Measurements from ENCODE around the gene UBA1.

UBA1 gene

DNA sequence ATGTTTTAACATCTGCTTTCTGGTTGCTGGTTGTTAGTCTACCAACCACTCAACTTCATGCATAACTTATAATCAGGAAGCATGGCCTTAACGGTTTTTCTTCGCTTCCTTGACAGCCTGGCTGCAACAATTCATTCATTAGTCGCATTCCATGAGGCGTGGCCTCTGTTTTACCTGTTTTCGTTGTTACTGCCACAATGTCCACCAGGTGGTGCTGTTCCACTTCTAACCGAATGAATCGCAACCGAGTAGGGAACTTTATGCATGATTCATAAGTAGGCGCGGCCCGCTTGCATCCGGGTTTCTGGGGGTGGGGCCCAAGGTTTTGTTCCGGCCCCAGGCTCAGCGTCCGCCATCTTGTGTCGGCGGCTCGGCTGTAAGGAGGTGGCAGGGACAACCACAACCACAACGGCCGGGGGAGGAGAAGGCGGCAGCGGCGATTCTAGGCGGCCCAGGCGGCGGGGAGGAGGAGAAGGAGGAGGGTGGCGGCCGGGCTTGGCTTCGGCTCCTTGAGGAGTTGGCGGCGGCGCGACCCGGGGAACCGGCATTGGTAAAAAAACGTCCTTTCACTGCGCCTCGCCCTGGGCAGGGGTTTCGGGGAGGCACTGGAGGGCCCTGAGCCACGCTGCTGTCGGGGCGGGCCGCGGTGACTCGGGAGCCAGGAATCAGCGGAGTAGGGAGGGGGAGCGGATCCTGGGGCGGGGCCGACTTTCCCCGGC lies at the start of gene UBA1:
Gene UBA1 (plus strand): TSS at position 355 of the 719 bp plus-strand sequence. CDS start 4,974 bp downstream, outside the sequence.
- DNase-seq (ENCODE audit: low read depth in 2 of 3, low spot score in 2 of 3) = peak; percentile 69 to 95 (median 88)

DNA sequence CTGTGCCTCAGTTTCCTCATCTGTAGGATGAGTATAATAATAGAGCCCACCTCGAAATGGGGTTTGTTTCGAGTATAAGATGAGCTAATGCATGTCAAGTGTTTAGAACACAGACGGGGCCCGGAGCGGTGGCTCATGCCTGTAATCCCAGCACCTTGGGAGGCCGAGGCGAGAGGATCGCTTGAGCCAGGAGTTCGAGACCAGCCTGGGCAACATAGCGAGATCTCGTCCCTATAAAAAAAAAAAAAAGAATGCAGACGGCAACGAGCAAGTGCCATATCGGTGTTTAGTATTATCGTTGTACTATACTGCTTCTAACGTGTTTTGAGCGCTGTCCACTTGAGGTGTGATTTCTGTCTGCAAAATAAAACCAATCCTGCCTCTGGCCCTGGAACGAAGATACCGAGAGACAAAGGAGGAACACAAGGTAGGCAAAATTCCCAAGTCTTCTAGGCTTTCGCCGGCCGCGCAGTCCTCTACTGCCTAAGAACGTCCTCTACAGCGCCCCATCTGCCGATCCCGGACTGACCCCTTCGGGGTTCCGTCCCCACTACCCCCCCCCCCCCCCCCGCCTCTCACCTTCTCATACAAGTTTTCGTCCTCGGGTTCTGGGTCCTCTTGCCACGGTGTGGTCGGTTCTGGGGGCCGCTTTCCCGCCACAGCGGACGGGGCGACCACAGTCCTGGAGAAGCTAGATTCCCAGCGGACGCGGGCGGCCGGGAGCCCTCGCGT lies 49.6 kb upstream of the UBA1 start:
- peak in 1 of 3 experiments; percentile 15 for DNase-seq (ENCODE audit: low read depth in 2 of 3, low spot score in 2 of 3)

GRCh38 chrX:47144626-47145394 lies 48.8 kb upstream of the UBA1 start, which contains the start of the genes NDUFB11 and RBM10:
NDUFB11 (minus strand) TSS chrX:47144702; CDS start chrX:47144679, 23 bp downstream.
RBM10 (plus strand) TSS chrX:47145221; CDS start chrX:47147482, 2,261 bp downstream.
- peak; percentile 46 to 78 (median 58) for DNase-seq (ENCODE audit: low read depth in 2 of 3, low spot score in 2 of 3)

DNA sequence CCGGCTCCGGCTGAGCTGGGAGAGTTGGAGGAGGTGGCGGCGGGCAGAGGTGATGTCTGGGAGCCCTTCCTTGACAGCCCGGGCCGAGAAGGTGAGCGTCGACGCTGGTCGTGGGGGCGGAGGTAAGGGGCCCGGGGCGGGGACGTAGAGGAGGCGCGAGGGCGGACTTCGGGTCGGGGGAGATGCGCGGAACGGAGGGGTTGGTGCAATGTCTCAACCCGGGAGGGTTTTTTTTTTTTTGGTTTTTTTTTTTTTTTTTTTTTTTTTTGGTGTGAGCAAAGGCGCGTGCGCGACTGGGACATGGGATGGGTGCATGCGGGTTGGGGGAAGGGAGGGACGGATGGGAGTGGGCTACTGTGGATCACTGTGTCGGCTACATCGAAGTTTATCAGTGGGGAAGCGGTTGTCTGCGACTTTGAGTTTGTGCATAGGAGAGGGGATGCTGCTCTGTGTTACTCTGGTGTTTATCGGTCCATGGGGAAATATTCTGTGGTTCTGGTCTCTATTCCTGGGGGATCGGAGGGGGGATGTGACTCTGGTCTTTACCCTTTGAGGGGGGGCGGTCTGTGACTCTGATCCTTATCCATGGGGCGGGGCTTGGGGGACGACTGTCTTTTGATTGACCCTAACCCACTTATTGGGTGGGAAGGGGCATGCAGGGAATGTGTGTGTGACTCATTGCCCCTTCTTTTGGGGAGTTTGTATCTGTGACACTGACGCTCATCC lies 48.1 kb upstream of the UBA1 start:
- DNase-seq (ENCODE audit: low read depth in 2 of 3, low spot score in 2 of 3) = no peak

- DNase-seq (ENCODE audit: low read depth in 2 of 3, low spot score in 2 of 3) = no peak
Observed at GRCh38 chrX:47146121-47146935, 47.3 kb upstream of the UBA1 start.

- no peak for DNase-seq (ENCODE audit: low read depth in 2 of 3, low spot score in 2 of 3)
Observed at GRCh38 chrX:47146936-47147859, 46.4 kb upstream of the UBA1 start.

DNA sequence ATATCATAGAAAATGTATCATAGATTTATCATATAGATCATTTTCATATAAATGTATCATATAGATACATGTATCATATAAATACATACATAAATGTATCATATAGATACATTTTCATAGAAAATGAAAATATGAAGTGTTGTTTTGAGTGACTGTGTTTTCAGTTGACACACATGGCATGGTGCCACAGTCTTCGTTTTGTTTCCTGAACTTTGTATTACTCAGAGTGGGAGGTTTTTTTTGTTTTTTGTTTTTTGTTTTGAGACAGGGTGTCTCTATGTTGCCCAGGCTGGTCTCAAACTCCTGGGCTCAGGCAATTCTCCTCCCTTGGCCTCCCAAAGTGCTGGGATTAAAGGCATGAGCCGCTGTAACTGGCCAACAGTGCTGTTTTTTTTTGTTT lies 44.7 kb upstream of the UBA1 start:
- DNase-seq (ENCODE audit: low read depth in 2 of 3, low spot score in 2 of 3) = no peak

DNA sequence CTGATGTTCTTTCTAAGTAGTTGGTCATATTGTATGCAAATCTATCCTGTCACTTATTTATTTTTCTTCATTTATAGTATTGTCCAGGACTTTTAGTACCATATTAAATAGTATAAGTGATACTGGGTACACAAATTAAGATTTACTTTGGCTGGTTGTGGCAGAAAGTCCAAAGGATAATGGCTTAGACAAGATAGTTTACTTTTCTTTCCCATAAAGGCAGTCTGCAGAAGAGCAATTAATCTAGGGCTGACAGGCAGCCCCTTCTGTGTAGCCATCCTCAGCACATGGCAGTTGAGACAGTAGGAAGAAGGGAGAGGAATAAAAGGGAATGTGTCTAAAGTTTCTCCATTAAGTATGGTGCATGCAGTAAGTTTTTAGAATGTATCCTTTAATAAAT lies 42.2 kb upstream of the UBA1 start:
- no peak for DNase-seq (ENCODE audit: low read depth in 2 of 3, low spot score in 2 of 3)

DNA sequence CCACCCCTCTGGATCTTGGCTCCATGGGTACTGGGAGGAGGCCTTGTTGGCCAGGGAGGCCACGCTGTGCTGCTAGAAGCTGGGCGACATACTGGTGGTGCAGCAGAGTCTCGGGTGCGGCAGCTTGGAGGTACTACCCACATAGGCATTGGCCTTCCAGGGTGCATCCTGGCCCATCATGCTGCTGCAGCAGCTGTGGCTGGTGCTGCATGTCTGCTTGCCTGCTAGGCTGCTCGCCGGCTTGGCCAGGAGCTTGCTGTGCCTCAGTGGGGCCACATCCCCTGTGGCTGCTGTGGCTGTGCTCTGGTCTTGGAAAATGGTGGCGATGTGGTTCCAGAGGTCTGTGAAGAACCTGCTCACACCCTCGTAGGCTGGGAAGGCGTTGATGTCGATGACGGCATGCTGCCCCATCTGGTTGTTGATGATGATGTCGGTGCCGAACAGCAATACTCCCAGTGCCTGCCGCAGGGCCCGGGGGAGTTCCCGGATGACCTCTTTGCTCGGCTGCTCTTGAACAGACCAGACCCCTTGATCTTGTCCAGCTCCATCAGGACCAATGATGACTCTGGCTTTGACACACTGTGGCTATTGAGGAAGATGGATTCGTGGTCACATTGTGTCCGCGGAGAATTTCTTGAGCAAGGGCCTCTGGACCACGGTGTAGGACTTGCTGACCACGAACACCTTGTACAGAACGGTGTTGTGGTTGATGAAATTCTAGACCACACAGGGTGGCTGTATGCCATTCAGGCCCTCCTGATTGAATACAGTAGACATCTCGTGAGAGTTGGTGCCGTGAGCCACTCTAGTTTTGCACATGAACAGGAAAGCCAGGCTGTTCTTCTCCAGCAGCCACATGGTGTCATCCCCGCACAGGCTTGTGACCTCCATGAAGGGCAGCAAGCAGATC lies 36.8 kb upstream of the UBA1 start:
- no peak for DNase-seq (ENCODE audit: low read depth in 2 of 3, low spot score in 2 of 3)

DNA sequence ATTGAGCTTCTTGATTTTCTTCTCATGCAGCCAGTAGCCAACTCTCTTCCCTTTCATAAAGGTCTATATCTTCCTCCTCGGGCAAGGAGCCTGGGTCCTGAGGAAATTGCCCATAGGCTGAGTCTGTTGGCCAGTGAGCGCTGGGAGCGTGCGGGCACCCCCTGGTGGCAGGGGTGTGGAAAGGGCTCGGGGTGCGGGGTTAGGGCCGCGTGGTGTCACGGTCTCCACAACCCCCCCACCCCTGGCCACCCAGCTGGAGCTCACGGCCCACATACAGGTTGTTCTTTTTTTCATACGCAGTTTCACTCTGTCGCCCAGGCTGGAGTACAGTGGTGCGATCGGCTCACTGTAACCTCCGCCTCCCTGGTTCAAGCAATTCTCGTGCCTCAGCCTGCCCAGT lies 35.5 kb upstream of the UBA1 start:
- no peak for DNase-seq (ENCODE audit: low read depth in 2 of 3, low spot score in 2 of 3)

DNA sequence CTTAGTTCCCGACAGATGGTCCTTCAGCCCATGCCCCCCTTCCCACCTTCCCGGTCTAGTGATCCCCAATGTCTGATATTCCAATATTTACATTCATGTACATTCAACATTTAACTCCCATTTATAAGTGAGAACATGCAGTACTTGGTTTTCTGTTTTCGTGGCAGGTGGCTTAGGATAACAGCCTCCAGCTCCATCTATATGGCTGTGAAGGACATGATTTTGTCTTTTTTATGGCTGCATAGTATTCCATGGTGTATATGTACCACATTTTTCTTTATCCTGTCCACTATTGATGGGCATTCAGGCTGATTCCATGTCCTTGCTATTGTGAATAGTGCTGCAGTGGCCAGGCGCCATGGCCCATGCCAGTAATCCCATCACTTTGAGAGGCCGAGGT lies 34.8 kb upstream of the UBA1 start:
- no peak for DNase-seq (ENCODE audit: low read depth in 2 of 3, low spot score in 2 of 3)

GRCh38 chrX:47160781-47161180 lies 32.8 kb upstream of the UBA1 start:
- no peak for DNase-seq (ENCODE audit: low read depth in 2 of 3, low spot score in 2 of 3)

DNA sequence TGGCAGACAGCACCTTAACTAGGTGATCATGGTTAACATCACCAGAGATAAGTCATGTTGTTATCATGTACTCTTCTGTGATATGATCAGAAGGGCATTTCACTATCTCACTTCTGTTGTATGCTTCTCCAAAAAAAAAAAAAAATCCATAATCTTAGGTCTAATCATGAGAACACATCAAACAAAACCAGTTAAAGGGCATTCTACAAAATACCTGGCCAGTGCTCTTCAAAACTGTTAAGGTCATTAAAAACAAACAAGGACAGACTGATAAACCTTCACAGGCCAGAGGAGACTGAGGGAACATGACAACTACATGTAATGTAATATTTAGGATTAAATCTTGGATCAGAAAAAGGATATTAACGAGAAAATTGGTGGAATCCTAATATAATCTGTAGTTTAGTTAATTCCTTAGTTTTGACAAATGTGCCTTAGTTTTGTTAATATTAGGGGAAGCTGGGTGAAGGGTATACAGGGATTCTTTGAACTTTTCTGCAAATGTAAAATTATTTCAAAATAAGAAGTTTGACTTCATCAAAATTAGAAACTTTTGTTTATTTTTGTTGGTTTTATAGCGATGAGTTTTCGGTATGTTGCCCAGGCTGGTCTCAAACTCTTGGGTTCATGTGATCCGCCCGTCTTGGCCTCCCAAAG lies 30.6 kb upstream of the UBA1 start:
- DNase-seq (ENCODE audit: low read depth in 2 of 3, low spot score in 2 of 3) = no peak

DNA sequence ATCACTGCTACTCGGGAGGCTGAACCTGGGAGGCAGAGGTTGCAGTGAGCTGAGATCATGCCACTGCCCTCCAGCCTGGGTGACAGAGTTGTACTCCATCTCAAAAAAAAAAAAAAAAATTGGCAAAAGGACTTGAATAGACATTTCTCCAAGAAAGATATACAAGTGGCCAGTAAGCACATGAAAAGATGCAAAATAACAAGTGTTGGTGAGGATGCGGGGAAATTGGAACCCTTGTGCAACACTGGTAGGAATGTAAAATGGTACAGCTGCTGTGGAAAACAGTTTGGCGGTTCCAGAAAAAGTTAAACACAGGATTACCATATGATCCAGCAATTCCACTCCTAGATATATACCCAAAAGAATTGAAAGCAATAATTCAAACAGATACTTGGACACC lies 29.2 kb upstream of the UBA1 start:
- DNase-seq (ENCODE audit: low read depth in 2 of 3, low spot score in 2 of 3) = no peak

GRCh38 chrX:47166126-47166525 lies 27.5 kb upstream of the UBA1 start:
- DNase-seq (ENCODE audit: low read depth in 2 of 3, low spot score in 2 of 3) = no peak

DNA sequence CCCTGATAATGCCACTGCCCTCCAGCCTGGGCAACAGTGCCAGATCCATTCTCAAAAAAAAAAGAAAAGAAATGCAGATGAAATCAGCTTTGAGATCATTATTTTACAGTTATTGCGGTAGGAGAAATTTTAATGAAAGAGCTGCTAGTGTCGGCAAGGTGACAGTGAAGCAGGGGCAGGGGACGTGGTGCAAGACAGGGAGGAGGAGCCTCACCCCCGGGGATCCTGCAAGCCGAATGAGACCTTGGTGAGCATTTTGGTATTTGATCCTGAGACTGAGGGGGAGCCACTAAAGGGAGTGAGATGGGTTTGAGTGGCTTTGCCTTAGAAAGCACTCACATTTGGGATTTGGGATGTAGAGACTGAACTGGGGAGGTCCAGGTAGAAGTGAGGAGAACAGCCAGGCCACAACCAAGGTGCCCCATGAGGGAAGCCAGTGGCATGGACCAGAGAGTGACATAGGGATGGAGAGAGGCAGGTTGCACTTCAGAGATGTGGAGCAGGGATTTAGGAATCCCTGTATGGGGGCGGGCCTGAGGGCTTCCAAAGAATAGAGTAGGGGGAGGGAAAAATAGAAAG lies 25.0 kb upstream of the UBA1 start:
- DNase-seq (ENCODE audit: low read depth in 2 of 3, low spot score in 2 of 3) = no peak

- no peak for DNase-seq (ENCODE audit: low read depth in 2 of 3, low spot score in 2 of 3)
Observed at GRCh38 chrX:47169273-47169672, 24.4 kb upstream of the UBA1 start.
